T-helper 1 cell treated with Interleukin-12 subunit alpha and Interleukin-12 subunit beta and Interleukin-4 antibody, amounts not matched to agents 30 ng/mL and 1 ng/mL, for 36 hours (primary cell): Measurements from ENCODE around the gene IFITM2. TPM values are rescaled to one million over a fixed set of nuclear protein-coding genes. Genes with fewer than 3 reads are reported as not detected.
"Not testable (repeated sequence)": the region's sequence is repeated elsewhere in the genome, so short reads cannot be mapped to it uniquely, and the experiment has no call there.

Experiments used
- intact Hi-C: fragments of 100-400 bp; cut with micrococcal nuclease; formaldehyde crosslinking; loops from one replicate; pipeline ENCODE4 v1.15.1; 2024
- total RNA-seq: library from RNA; stranded (reverse); gene quantifications from 2 replicates; pipeline ENCODE4 v1.2.3, GENCODE V29; 2022

IFITM2 gene
- total RNA-seq, 1 donor from 2014 or later = 1,339 TPM

DNA sequence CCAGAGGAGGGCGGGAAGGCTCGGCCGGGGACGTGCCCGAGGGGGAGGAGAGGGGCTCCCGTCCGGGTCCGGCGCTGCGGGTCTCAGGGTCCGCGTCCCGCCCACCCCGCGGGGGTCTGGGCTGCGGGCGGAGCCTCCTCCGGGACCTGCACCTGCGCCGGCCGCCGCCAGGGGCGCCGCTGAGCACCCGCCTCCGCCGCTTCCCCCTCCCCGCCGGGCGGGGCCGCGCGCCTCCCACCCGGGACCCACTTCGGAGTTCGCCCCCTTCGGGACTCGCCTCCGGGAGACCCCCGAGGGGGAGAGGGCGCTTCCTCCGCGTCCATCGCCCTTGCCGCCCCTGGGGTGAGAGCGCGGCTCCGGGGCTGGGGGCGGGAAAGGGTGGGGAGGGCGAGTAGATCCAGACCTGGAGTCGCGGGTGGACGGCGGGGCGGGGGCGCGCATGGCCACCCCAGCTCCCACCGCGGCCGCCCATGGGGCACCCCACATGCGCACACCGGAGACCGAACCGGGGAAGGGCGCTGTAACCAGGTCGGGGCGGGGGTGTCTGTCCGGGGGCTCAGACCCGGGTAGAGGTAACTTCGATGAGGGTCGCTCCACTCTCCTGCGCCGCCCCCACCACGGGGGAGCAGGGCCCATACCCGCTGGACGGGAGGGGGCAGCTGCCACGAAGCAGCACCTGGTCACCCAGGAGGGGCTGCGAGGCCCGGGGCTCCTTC is 10.9 kb downstream of the IFITM2 start:
- intact Hi-C loops = not testable (repeated sequence)

DNA sequence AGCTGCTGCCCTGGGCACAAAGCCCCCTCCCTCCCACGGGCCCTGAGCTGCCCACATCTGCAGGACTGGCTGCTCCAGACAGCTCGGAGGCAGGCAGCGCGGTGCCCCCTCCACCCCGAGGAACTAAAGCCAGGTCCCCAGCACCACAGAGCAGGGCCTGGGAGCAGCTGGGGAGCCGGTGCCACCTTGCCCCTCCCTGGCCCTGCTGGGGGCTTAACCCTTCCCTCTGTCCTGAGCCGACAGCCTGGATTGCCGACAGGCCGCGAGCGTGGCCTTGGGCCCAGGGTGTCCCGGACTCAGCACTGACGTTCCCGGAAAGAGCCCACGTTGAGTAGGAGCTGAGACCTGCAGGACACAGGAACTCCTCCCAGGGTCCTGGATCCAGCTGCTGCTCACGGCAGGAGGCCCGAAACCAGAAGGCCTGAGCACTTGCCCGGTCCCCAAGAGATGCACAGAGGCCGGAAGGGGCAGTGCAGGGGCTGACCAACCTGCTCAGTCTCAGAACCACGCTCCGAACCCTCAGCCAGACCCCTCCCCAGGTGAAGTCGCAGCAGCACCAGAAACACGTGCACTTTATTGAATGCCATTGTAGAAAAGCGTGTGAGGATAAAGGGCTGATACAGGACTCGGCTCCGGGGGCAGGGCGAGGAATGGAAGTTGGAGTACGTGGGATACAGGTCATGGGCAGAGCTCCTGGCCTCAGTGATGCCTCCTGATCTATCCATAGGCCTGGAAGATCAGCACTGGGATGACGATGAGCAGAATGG is 11.7 kb downstream of the IFITM2 start:
- intact Hi-C loops = not testable (repeated sequence)

DNA sequence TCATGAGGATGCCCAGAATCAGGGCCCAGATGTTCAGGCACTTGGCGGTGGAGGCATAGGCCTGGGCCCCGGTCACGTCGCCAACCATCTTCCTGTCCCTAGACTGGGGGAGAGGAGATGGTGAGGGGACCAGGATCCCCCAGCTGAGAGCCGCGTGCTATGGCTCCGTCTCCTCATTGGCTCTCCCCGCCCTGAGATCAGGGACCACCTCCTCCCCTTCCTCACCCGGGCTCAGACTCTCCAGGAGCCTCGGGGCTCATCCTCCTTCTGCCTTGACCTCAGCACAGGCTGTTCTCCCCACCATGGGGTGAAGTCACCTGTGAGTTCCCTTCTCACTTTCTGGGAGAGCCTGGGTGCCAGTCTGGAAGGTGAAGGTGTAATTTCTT is 12.3 kb downstream of the IFITM2 start:
- intact Hi-C loops = loop anchor here (1.0 kb wide), 1 partner anchor 13 kb away; the partner anchor contains the start of gene IFITM2

DNA sequence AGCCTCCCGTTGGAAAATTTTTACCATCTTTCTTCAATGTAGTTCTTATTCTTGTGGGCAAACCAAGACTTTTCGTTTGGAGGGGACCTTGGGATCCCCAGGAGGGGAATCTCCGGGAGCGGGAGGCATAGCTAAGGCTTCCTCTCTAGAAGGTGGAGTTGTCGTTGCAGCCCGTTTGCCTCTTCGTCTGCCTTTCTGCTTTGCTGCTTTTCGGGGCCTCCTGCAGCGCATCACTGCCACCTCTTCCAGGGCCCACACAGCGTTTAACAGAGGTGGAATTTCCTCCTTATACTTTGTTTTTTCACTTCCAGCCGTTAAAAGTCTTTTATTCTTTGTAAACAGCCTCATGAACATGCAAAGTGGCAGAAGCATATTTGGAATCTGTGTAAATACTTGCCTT is 16.5 kb downstream of the IFITM2 start:
- intact Hi-C loops = loop anchor here (2.0 kb wide), 1 partner anchor 25 kb away; no protein-coding TSS in a partner anchor

DNA sequence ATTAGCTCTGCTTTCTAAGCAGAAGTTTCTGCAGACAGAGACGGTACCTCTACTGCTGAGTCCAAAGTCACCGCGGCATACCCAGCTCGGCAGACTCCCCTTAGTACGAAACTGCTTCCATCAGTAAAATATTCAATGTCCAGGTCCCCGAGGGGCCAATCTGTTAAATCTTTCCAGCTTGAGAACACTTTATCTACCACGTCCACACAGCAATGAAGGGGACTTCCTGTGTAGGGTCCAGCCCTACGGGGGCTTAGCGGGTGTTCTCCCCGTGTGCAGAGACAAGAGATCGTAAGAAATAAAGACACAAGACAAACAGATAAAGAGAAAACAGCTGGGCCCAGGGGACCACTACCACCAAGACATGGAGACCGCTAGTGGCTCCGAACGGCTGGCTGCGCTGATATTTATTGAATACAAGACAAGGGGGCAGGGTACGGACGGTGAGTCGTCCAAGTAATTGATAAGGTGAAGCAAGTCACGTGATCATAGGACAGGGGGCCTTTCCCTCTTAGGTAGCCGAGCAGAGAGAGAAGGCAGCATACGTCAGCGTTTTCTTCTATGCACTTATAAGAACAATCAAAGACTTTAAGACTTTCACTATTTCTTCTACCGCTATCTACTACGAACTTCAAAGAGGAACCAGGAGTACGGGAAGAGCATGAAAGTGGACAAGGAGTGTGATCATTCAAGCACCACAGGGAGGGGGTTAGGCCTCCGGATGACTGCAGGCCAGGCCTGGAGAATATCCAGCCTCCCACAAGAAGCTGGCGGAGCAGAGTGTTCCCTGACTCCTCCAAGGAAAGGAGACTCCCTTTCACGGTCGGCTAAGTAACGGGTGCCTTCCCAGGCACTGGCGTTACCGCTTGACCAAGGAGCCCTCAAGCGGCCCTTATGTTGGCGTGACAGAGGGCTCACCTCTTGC is 17.2 kb downstream of the IFITM2 start:
- intact Hi-C loops = loop anchor here (2.0 kb wide), 1 partner anchor 24 kb away; no protein-coding TSS in a partner anchor

DNA sequence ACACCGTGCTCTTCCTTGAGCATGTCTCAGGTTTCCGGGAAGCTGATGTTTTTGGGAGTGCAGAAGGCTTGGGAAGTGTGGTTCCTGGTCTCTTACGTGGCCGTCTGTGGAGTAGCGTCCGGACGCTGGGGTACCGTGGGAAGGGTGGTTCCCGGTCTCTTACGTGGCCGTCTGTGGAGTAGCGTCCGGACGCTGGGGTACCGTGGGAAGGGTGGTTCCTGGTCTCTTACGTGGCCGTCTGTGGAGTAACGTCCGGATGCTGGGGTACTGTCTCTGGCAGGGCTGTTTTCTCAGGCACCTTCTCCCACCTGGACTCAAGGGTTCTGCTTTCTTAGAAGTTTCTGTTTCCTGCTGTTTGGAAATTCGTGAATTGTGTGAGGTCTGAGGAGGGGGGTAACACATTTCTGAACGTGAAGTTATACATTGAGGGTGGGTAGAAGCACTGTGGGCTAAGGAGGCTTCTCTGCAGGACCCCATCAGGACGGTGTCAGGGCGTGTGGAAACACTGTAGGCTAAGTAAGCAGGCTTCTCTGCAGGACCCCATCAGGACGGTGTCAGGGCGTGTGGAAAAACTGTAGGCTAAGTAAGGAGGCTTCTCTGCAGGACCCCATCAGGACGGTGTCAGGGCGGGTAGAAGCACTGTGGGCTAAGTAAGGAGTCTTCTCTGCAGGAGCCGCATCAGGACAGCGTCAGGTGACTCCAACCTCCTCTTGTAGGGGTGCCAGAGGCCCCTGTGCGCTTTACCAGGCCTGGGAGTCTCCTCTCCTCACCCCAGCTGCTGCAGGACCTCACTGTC is 18.4 kb downstream of the IFITM2 start:
- intact Hi-C loops = loop anchor here (2.0 kb wide), 1 partner anchor 23 kb away; no protein-coding TSS in a partner anchor

DNA sequence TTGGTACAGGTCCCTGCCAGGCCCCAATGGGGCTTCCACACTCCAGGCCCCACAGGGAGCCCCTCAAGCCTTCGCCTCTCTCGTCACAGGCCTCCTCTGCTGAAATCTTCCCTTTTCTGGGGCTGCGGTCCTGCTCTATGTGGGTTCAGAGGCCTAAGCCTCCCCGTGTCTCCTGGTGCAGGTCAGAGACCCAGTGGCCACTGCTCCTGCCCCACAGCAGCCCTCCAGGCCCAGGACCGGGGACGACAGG is 18.9 kb downstream of the IFITM2 start:
- intact Hi-C loops = no loop called here

DNA sequence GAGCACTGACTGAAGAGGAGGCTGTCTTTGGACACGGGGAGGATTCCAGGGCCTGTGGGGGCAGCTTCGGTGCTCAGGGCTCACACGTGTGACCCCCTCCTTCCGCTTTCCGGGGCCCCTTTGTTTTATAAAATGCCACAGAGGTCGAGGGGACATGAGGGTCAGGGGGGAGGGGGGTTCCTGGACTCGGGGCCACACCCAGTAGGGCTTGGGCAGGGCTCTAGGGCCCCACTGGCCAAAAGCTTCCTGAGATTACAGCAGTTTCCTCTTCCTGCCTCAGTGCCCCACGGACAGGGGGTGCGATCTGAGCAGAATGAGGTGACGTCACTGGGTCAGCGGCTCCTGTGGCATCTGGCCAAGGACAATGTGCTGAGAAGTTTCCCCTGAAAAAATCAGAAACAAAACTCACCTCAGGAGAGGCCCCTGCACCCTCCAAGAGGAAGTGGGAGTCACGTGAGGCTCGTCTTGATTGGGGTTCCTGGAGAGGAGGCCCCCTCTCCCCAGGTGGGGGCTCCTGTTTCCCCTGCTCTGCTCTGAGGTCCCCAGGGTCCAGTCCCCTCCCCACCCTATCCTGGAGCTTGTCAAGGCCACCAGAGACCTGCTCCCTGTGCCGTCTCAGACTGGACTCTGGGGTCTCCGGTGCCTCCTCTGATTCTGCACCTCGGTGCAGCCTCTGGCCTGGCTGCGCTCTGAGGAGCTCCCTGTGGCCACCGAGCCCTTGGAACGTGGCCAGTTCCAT is 19.4 kb downstream of the IFITM2 start:
- intact Hi-C loops = no loop called here

DNA sequence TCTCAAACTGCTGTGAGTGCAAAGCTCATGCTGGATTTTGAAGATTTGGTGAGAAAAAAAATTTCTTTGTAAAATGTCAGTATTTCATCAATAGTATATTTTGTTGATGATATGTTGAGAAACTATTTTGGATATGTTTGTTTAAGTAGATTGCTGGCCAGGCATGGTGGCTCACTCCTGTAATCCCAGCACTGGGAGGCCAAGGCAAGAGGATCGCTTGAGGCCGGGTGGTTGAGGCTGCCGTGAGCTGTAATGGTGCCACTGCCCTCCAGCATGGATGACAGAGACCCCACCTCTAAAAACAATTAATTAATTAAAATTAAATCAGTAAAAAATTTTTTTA is 19.9 kb downstream of the IFITM2 start:
- intact Hi-C loops = no loop called here

DNA sequence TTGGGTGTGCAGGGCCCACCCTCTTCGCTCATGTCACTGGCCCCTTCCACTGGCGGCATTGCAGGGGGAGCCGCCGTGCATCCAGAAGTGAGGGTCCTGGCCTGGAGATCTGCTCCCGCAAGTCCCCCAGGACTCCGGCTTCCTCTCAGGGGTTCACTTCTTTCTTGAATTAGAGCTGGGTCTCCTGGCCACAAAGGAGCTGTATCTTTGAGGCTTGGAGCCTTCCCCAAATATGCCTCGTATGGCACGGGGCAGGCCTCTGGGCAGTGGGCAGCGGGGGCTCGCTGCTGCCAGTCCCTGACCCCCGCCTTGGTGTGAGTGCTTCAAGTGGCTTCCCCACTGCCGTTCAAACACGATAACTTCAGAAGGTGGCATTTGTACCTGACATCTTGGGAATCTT is 20.4 kb downstream of the IFITM2 start:
- intact Hi-C loops = no loop called here

DNA sequence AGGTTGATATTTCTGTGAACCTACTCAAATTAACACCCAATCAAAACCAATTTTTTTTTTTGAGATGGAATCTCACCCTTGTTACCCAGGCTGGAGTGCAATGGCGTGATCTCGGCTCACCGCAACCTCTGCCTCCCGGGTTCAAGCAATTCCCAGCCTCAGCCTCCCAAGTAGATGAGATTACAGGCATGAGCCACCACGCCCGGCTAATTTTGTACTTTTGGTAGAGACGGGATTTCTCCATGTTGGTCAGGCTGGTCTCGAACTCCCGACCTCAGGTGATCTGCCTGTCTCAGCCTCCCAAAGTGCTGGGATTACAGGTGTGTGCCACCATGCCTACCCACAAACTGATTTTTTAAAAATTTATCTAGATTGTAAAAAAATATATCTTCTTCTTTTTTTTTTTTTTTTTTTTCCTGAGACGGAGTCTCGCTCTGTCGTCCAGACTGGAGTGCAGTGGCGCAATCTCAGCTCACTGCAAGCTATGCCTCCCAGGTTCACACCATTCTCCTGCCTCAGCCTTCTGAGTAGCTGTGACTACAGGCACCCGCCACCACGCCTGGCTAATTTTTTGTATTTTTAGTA is 21.0 kb downstream of the IFITM2 start:
- intact Hi-C loops = loop anchor here (1.0 kb wide), 1 partner anchor 27 kb away; no protein-coding TSS in a partner anchor

DNA sequence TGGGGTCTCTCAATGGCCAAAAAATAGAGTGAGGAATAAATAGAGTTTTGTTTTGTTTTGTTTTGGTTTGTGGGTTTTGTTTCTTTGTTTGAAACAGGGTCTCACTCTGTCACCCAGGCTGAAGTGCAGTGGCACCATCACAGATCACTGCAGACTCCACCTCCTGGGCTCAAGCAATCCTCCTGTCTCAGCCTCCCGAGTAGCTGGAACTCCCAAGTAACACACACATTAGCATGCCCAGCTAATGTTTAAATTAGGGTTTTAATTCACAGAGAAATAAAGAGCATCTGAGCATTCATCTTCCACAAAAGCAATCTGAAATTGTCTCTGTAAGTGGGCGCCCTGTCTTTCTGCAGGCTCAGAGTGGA is 22.3 kb downstream of the IFITM2 start:
- intact Hi-C loops = loop anchor here (1.0 kb wide), 1 partner anchor 25 kb away; no protein-coding TSS in a partner anchor

DNA sequence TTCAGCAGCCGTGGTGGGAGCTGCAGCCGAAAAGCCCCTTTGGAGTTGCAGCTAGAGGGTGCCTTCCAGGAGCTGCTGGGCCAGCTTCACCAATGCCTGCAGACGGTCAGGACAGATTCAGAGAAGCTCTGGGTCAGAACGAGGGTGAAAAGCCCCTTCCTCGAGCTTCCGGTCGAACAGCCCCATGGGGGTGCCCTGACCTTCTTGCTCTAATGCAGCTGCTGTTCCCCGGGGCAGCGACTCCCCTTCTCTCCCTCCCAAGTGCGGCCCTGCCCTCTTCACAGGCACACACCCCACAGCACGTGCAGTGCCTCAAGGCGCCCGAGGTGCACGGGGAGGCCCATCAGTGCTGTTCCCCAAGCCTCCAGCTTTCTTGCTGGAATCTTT is 22.7 kb downstream of the IFITM2 start:
- intact Hi-C loops = no loop called here

DNA sequence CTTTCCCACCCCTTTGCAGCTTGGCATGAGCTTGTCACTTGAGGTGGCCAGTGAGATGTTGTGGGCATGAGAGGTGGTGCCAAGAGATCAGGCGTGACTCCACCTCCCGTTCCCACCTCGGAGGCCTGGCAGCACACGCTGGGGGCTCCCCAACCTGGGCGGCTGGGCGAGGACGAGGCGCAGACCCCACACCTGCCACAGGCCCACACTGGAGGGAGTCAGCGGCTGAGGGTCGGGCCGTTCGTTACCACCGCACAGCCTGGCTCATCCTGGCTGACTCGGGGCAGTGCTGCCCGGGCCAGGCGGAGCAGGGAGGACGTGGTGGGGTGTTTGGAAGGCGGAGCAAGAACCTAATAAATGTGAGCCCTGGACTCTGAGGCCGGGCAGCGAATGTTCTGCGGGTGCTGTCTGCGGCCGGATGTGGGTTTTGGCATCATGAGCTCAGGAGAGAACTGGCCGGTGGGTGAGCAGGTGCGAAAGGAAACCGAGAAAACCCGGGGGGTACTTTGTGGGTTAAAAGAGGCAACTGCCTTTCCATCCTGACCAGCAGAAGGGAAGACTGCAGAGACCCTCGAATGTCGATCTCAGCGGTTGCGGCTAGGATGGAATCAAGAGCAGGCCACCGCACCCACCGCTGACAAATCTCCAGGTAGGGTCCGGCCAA is 23.2 kb downstream of the IFITM2 start:
- intact Hi-C loops = no loop called here

DNA sequence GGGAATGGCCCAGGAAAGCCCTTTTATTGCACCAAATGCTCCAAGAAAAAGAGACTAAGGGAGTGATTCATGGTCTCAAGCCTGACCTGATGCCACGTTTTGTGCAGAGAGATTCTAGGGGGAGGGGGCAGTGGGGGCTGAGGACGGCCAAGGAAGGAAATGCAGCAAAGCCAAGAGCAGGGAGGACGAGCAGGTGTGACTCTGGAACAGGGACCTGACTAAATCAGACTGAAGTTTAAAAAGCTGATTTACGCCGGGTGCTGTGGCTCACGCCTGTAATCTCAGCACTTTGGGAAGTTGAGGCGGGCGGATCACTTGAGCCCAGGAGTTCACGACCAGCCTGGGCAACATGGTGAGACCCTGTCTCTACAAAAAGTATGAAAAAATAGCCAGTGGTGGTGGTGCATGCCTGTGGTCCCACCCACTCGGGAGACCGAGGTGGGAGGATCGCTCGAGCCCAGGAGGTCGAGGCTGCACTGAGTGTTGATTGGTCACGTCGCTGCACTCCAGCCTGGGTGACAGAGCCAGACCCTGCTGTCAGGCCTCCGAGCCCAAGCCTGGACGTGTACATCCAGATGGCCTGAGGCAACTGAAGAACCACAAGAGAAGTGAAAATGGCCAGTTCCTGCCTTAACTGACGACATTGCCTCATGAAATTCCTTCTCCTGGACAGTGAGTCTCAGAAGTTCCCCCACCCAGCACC is 23.9 kb downstream of the IFITM2 start:
- intact Hi-C loops = no loop called here

DNA sequence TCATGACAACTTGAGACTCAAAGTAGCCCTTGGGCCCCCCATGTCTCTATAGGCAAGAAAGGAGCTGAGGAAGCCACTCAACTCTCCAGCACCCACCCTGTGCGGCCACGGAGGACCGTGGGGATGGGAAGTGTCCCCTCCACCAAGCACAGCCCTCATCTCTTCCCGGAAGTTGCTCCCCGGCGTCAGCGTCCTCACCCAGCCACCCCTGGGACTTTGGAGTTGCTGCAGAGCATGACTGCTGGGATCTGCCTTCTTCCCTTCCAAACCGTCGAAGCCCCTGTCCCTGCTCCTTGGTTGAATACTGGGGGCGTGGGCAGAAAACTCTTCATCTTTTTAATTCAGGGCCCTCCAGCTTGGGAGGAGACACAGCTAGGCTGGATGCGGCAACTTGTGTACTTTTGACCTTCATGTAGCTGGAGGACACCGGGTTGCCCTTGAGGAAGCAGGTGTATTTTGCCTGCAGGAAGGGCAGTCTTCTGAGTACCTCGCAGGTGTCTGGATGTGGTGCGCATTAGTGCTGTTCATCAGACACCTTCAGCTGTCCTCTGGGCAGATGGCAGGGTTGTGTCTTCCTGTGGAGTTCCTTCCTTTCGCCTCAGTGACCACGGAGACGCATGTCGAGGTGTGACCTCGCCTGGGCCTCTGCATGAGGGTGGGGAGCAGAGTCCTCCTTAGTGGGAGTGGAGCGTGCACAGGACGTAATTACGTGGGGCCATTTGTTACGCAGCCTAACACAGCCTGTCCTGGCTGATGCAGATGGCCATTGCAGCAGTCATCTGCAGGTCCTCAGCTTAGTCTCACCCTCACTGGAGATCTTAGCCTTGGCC is 25.2 kb downstream of the IFITM2 start:
- intact Hi-C loops = no loop called here

DNA sequence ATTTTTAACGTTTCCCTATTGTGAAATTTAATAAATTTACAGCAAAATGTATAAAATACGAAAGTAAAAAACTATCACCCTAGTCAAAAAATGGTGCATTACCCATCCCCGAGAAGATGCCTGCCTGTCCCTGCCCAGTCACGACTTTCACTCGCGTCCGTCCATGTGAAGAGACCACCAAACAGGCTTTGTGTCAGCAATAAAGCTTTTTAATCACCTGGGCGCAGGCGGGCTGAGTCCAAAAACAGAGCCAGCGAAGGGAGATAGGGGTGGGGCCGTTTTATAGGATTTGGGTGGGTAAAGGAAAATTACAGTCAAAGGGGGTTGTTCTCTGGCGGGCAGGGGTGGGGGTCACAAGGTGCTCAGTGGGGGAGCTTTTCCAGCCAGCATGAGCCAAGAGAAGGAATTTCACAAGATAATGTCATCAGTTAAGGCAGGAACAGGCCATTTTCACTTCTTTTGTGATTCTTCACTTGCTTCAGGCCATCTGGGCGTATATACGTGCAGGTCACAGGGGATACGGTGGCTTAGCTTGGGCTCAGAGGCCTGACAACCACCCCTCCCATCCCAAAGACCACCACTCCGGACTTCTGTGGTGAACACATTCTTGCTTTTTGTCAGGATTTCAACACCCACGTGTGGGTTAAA is 26.1 kb downstream of the IFITM2 start:
- intact Hi-C loops = not testable (repeated sequence)
